K562 (cell line): ENCODE results near the gene TEX48. TPM values are rescaled to one million over a fixed set of nuclear protein-coding genes. Genes with fewer than 3 reads are reported as not detected.

Source experiments
- ATAC-seq: fragments of 200-7000 bp; cut with Tn5 transposase; 3 replicates; pipeline ENCODE4 v1.9.1; 2020; ENCODE audit warnings: moderate library complexity
- BruUV-seq: library from RNA; stranded (reverse); fragments of 400-500 nt; replicated peaks from 2 replicates; lab custom pipeline; 2021; lab: Mats Ljungman, UMichigan
- CTCF ChIA-PET: fragments of 300-600 bp; formaldehyde crosslinking; extraction: SDS; loops from one replicate; lab custom pipeline; 2021; ENCODE audit warnings: low intra/inter-chr PET ratio; lab: Yijun Ruan, JAX
- POLR2A ChIA-PET: fragments of 300-600, 350-650 bp; sonication (Branson Sonifier 250); formaldehyde crosslinking; extraction: SDS; loops from one replicate; lab custom pipeline; 2021; ENCODE audit warnings: antibody characterized with exemption, inconsistent platforms; lab: Yijun Ruan, JAX
- DNase-seq, 4 experiments: peaks; one replicate each; pipeline versions ENCODE4 v3.0.0 to v3.0.0-alpha.2; 2011 to 2018; ENCODE audit warnings: low spot score in 3 of 4, mixed read lengths in 3 of 4; ENCODE audit errors: extremely low read depth in 1 of 4
- FAIRE-seq: peaks from 2 replicates; lab custom pipeline; 2011; peaks lifted over from hg19 to GRCh38; lab: Jason Lieb, UNC
- H2AFZ ChIP-seq: 2 replicates; pipeline ENCODE4 v1.6.0; 2011; ENCODE audit warnings: low read depth, low read length, control low read depth, inconsistent platforms
- H3K27ac ChIP-seq: fragments of 200-600 bp; 3 replicates; pipeline ENCODE4 v1.8.0; 2011; ENCODE audit warnings: low read depth, mild to moderate bottlenecking, control low read depth, inconsistent platforms, low read length, moderate library complexity, mixed read lengths; ENCODE audit errors: extremely low read depth
- H3K27me3 ChIP-seq, 2 experiments: fragments of 300-600 bp in 1 of 2; 2 replicates in 1 of 2; 3 replicates in 1 of 2; pipeline versions ENCODE4 v1.6.0 to v1.8.0; 2011; ENCODE audit warnings: inconsistent platforms in 2 of 2, low read length in 2 of 2, mild to moderate bottlenecking in 1 of 2, mixed read lengths in 1 of 2, moderate library complexity in 1 of 2; ENCODE audit not compliant: control insufficient read depth in 2 of 2, insufficient read depth in 2 of 2
- H3K36me3 ChIP-seq: fragments of 300-600 bp; 3 replicates; pipeline ENCODE4 v1.8.0; 2011; ENCODE audit warnings: mild to moderate bottlenecking, low read length, inconsistent platforms; ENCODE audit not compliant: control insufficient read depth, insufficient read depth
- H3K4me1 ChIP-seq, 2 experiments: fragments of 200-600 bp in 1 of 2; replicated peaks in 1 of 2; 2 replicates in 1 of 2; 3 replicates in 1 of 2; pipeline versions ENCODE4 v1.5.1 to v1.8.0; 2011; ENCODE audit warnings: inconsistent platforms in 2 of 2, low read length in 2 of 2, mild to moderate bottlenecking in 1 of 2, mixed read lengths in 1 of 2, moderate library complexity in 1 of 2; ENCODE audit not compliant: control insufficient read depth in 2 of 2, insufficient read depth in 2 of 2
- H3K4me2 ChIP-seq: 2 replicates; pipeline ENCODE4 v1.6.1; 2011; ENCODE audit warnings: low read length, control low read depth, inconsistent platforms, mixed read lengths; ENCODE audit not compliant: insufficient read depth
- H3K4me3 ChIP-seq: fragments of 200-600 bp; sonication (generic), shearing (Covaris generic); 2 replicates; pipeline ENCODE4 v1.5.1; 2016; ENCODE audit warnings: control low read depth, inconsistent platforms
- H3K79me2 ChIP-seq: fragments of 200-600 bp; 3 replicates; pipeline ENCODE4 v1.8.0; 2011; ENCODE audit warnings: low read length, inconsistent platforms; ENCODE audit not compliant: control insufficient read depth, insufficient read depth
- H3K9ac ChIP-seq, 2 experiments: 2 replicates each; pipeline versions ENCODE4 v1.6.0 to v1.6.1; 2011; ENCODE audit warnings: low read depth in 2 of 2, low read length in 2 of 2, control low read depth in 1 of 2, inconsistent platforms in 1 of 2, mild to moderate bottlenecking in 1 of 2, mixed read lengths in 1 of 2; ENCODE audit not compliant: insufficient read depth in 1 of 2
- H3K9me1 ChIP-seq: one replicate; pipeline ENCODE4 v1.6.0; 2011; ENCODE audit warnings: inconsistent platforms, mild to moderate bottlenecking, low read length, moderate library complexity; ENCODE audit not compliant: control insufficient read depth, insufficient read depth
- H3K9me3 ChIP-seq: replicated peaks from 2 replicates; pipeline ENCODE4 v1.5.1; 2011; ENCODE audit warnings: low read depth, low read length, inconsistent platforms; ENCODE audit not compliant: control insufficient read depth, insufficient read depth
- H4K20me1 ChIP-seq: replicated peaks from 2 replicates; pipeline ENCODE4 v1.6.1; 2011; ENCODE audit warnings: low read length, inconsistent platforms, mixed read lengths; ENCODE audit not compliant: control insufficient read depth, insufficient read depth
- EHMT2 ChIP-seq: fragments of 450-650 bp; IDR thresholded peaks from 2 replicates; pipeline ENCODE4 v1.6.1; 2018; ENCODE audit warnings: antibody characterized with exemption
- FOXP4 ChIP-seq: sonication (generic); formaldehyde crosslinking; IDR thresholded peaks from 2 replicates; pipeline ENCODE4 v1.8.0; 2022; ENCODE audit warnings: mild to moderate bottlenecking, missing genetic modification reagents, borderline replicate concordance
- HMG20B ChIP-seq: fragments of 250-450 bp; sonication (Bioruptor Pico); IDR thresholded peaks from 2 replicates; pipeline ENCODE4 v1.5.0; 2021; ENCODE audit warnings: mild to moderate bottlenecking
- HNRNPH1 ChIP-seq: fragments of 200-400 bp; formaldehyde crosslinking; optimal IDR thresholded peaks from 2 replicates; pipeline ENCODE3; 2017; ENCODE audit warnings: low read depth, mild to moderate bottlenecking, low read length, moderate library complexity
- KDM5B ChIP-seq: fragments of 200-600 bp; sonication (generic); IDR thresholded peaks from 2 replicates; pipeline ENCODE4 v1.6.1; 2012; ENCODE audit warnings: low read depth, mild to moderate bottlenecking, moderate library complexity, low read length, control low read depth, inconsistent platforms; ENCODE audit not compliant: insufficient replicate concordance
- KLF16 ChIP-seq: IDR thresholded peaks from 2 replicates; pipeline ENCODE4 v1.6.1; 2016; ENCODE audit warnings: antibody characterized with exemption
- MCM5 ChIP-seq: fragments of 450-650 bp; IDR thresholded peaks from 2 replicates; pipeline ENCODE4 v1.6.1; 2016; ENCODE audit warnings: low read depth
- SNIP1 ChIP-seq: fragments of 450-650 bp; IDR thresholded peaks from 2 replicates; pipeline ENCODE4 v1.7.1; 2017; ENCODE audit warnings: low read depth, mild to moderate bottlenecking
- SP2 ChIP-seq: IDR thresholded peaks from 2 replicates; pipeline ENCODE4 v1.6.1; 2011; ENCODE audit warnings: mild to moderate bottlenecking, low read depth, low read length, moderate library complexity; ENCODE audit not compliant: poor library complexity, severe bottlenecking; ENCODE audit errors: extremely low read depth
- TAF15 ChIP-seq: fragments of 200-400 bp; formaldehyde crosslinking; IDR thresholded peaks from 2 replicates; pipeline ENCODE4 v1.6.1; 2017; ENCODE audit warnings: mild to moderate bottlenecking, low read depth, low read length, moderate library complexity
- YBX1 ChIP-seq: fragments of 450-650 bp; IDR thresholded peaks from 2 replicates; pipeline ENCODE4 v1.7.1; 2016; ENCODE audit warnings: mild to moderate bottlenecking
- ZFP36 ChIP-seq: fragments of 150-350 bp; IDR thresholded peaks from 2 replicates; pipeline ENCODE4 v1.6.1; 2018; ENCODE audit warnings: low read length, low read depth; ENCODE audit not compliant: partially characterized antibody
- ZNF134 ChIP-seq: fragments of 250-450 bp; sonication (Bioruptor Pico); conservative IDR thresholded peaks from 2 replicates; pipeline ENCODE4 v1.4.0; 2020
- WGBS: fragments of 100-300 bp; shearing (Covaris generic); methylation state at CpG from one replicate; pipeline ENCODE4 v1.1.6; 2016; ENCODE audit warnings: low coverage, mixed read lengths; ENCODE audit not compliant: insufficient coverage; ENCODE audit errors: missing lambda C conversion rate; 5-methylcytosine and 5-hydroxymethylcytosine counted together
- in situ Hi-C: fragments of 300-500 bp; cut with MboI; formaldehyde crosslinking; loops from 4 replicates; pipeline ENCODE4 v1.15.0; 2018; ENCODE audit warnings: inconsistent platforms, mixed read lengths
- intact Hi-C: fragments of 100-400 bp; cut with micrococcal nuclease; formaldehyde crosslinking; loops from 2 replicates; pipeline ENCODE4 v1.14.2; 2022
- polyA plus RNA-seq, 8 experiments: library from polyadenylated mRNA; depleted of rRNA in 4 of 8; stranded (reverse) in 5 of 8; unstranded in 3 of 8; fragments of >200 nt; fragmentation: Nextera tagmentation in 2 of 8; fragmentation: Illumina TruSeq in 1 of 8; extraction: Ambion mirVana in 2 of 8; extraction: Trizol in 1 of 8; gene quantifications; 2 replicates each; pipeline versions ENCODE4 v1.2.1 to v1.2.3, GENCODE V29; 2011 to 2014; ENCODE audit warnings: inconsistent platforms in 1 of 8, missing spikeins in 1 of 8
- total RNA-seq, 7 experiments: library from RNA; depleted of rRNA in 6 of 7; stranded (reverse); fragments of >200 nt in 6 of 7; fragmentation: Illumina TruSeq in 2 of 7; extraction: Trizol in 2 of 7; gene quantifications; 2 replicates each; pipeline versions ENCODE4 v1.2.1 to v1.2.3, GENCODE V29; 2011 to 2021; ENCODE audit warnings: low replicate concordance in 1 of 7

TEX48 gene
- total and polyA plus RNA-seq, 9 of the 15 experiments (the other 6 are each of a cell fraction or from before 2014, with no cell fraction given) = not detected

DNA sequence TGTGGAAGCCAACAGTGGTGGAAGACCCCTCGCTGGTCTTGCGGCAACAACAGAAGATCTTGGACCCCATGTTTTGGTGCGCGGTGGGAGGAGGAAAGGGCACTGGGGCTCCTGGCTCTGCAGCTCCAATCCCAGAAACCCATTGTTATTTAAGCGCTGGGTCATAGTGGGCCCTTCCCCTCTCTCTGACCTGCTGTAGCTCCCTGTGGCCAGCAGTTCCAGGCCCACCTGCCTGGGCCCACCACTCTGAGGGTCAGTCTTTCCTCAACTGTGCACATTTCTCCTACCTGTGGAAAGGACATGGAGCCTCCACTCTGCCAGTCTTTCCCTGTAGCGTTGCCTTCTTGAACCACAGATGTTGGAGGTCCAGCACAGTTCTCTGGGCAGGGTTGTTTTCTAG, 24.3 kb downstream of the TEX48 start, which contains the start of gene TEX53:
Gene TEX53 (minus strand): TSS at position 101 of the 400 bp plus-strand sequence. CDS start 31 bp downstream, at position 70.
- in situ Hi-C loops = no loop called here
- ATAC-seq = no peak

GRCh38 chr9:114656301-114656700, 25.7 kb downstream of the TEX48 start:
- Histone ChIP-seq H3K9ac (peak overlapping the region in 1 of 2 experiments; percentile 37; a peak in 1 of 4 replicates), H3K79me2 (no peaks in the 10 kb centered on the region), H2AFZ (no peak overlapping the region), H3K27me3 (peaks cover 8 to 35% of the 10 kb centered on the region in 2 experiments; a peak in 4 of 5 replicates), H3K9me1 (no peaks in the 10 kb centered on the region), H3K9me3 (no peaks in the 10 kb centered on the region), H3K27ac (no peak overlapping the region), H3K4me1 (peaks cover 0 to 5% of the 10 kb centered on the region in 2 experiments; a peak in 1 of 5 replicates), H4K20me1 (no peaks in the 10 kb centered on the region), H3K36me3 (no peaks in the 10 kb centered on the region), H3K4me2 (no peak overlapping the region), H3K4me3 (no peak overlapping the region)
- FAIRE-seq (no peak), DNase-seq (no peak), ATAC-seq (no peak)
- CTCF ChIA-PET = interaction anchor here (0.6 kb wide), 1 partner anchor 1265 kb away, joined by 4 read pairs; no protein-coding TSS in a partner anchor
- WGBS = 53% methylated on average over 12 of the region's 12 CpGs
- TF ChIP-seq SNIP1 = no peak
- no peak for TF ChIP-seq TAF15
- no peak for TF ChIP-seq ZNF134 (CRISPR knock-in tag)
- no peak for TF ChIP-seq KLF16
- no peak for TF ChIP-seq YBX1
- TF ChIP-seq HMG20B = no peak
- TF ChIP-seq HNRNPH1 = no peak
- no peak for TF ChIP-seq SP2
- no peak for TF ChIP-seq EHMT2
- no peak for TF ChIP-seq FOXP4 (CRISPR knock-in tag)
- no peak for TF ChIP-seq KDM5B
- in situ Hi-C loops (no loop called here), intact Hi-C loops (no loop called here)
- POLR2A ChIA-PET = interaction anchor here (0.6 kb wide), 1 partner anchor 324 kb away, joined by 3 read pairs; no protein-coding TSS in a partner anchor
- BruUV-seq = no TSS peak

More for the DNA sequence above, 24.3 kb downstream of the TEX48 start, which contains the start of gene TEX53:
- Histone ChIP-seq H4K20me1 (no peaks in the 10 kb centered on the region; the same call in 1 of the 2 replicates), H3K27ac (no peak within 1 kb of the TSS), H3K9me3 (no peaks in the 10 kb centered on the region), H3K36me3 (no peaks in the 10 kb centered on the region), H3K4me3 (no peak within 1 kb of the TSS), H3K79me2 (no peaks in the 10 kb centered on the region), H3K9ac (no peak within 1 kb of the TSS), H3K4me1 (peaks cover 0 to 5% of the 10 kb centered on the region in 2 experiments; a peak in 1 of 5 replicates), H3K4me2 (no peak within 1 kb of the TSS), H3K9me1 (no peaks in the 10 kb centered on the region), H2AFZ (0 out of 2 replicates have a peak within 1 kb of the TSS, but pooled peaks have one; percentile 37), H3K27me3 (peaks cover 13 to 42% of the 10 kb centered on the region in 2 experiments; a peak in 4 of 5 replicates)
- BruUV-seq = no TSS peak
- no peak for DNase-seq
- 53% methylated on average over 5 of the region's 6 CpGs for WGBS
- intact Hi-C loops = no loop called here
- ChIA-PET CTCF (no interaction called here), POLR2A (interaction anchor here (0.6 to 0.9 kb wide), 3 partner anchors 12 to 185 kb away, joined by 3 read pairs; no protein-coding TSS in a partner anchor)
- no peak for FAIRE-seq
- TF ChIP-seq MCM5 = no peak
- peak; percentile 17 for TF ChIP-seq ZFP36
